ENCODE measurements around the gene CHAF1A.

CHAF1A gene

GRCh38 chr19:4457654-4458395 is 55.4 kb downstream of the CHAF1A start, which contains the start of gene UBXN6:
UBXN6 (minus strand) TSS chr19:4457794; CDS start chr19:4457697, 97 bp downstream.
- DNase-seq, result peak; percentile 98

GRCh38 chr19:4464815-4465581 is 62.6 kb downstream of the CHAF1A start:
- no peak for DNase-seq

DNA sequence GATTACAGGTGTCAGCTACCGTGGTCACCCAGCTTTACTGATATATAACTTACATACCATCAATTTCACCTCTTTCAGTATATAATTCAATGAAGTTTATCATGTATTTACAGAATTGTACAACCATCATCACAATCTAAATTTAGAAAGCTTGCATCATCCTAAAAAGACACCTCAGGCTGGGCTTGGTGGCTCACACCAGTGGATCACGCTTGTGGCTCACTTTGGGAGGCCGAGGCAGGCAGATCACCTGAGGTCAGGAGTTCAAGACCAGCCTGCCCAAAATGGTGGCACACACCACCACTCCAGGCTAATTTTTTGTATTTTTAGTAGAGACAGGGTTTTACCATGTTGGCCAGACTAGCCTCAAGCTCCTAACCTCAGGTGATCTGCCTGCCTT is 65.4 kb downstream of the CHAF1A start:
- DNase-seq, result no peak

- DNase-seq, result peak; percentile 98
Observed at GRCh38 chr19:4471403-4472173, 69.1 kb downstream of the CHAF1A start.

DNA sequence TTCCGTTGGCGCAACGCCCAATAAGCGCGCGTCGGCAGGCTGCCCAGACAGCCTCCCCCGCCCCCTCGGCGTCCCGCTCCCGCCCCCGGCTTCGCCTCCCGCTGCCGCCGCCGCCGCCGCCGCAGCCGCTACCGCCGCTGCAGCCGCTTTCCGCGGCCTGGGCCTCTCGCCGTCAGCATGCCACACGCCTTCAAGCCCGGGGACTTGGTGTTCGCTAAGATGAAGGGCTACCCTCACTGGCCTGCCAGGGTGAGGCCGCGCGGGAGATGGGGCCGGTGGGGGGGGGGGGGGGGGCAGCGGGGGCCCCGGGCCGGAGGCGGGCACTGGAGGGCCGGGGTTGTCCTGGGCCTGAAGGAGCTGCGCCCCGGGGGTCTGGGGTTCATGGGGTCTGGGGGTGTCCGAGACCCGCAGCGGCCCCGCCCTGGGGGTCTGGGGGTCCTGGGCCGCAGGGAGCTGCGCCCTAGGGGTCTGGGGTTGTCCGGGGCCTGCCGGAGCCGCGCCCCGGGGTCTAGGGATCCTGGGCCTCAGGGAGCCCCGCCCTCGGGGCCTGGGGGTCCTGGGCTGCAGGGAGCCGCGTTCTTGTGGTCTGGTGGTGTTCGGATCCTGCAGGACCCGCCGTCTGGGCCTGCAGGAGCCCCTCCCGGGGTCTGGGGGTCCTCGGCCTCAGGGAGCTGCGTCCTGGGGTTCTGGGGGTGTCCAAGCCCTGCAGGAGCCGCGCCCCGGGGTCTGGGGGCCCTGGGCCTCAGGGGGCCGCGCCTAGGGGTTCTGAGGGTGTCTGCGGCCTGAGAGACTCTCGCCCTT is 69.9 kb downstream of the CHAF1A start, which contains the start of gene HDGFL2:
Gene HDGFL2 (plus strand): TSS at position 124 of the 801 bp plus-strand sequence. CDS start 54 bp downstream, at position 178.
- DNase-seq, result no peak

- no peak for DNase-seq
Observed at GRCh38 chr19:4473011-4473762, 70.7 kb downstream of the CHAF1A start.

GRCh38 chr19:4473763-4474513 is 71.5 kb downstream of the CHAF1A start:
- DNase-seq, result no peak

- DNase-seq, result no peak
Observed at GRCh38 chr19:4474514-4475022, 72.1 kb downstream of the CHAF1A start.

- DNase-seq, result no peak
Observed at GRCh38 chr19:4477034-4477801, 74.8 kb downstream of the CHAF1A start.

DNA sequence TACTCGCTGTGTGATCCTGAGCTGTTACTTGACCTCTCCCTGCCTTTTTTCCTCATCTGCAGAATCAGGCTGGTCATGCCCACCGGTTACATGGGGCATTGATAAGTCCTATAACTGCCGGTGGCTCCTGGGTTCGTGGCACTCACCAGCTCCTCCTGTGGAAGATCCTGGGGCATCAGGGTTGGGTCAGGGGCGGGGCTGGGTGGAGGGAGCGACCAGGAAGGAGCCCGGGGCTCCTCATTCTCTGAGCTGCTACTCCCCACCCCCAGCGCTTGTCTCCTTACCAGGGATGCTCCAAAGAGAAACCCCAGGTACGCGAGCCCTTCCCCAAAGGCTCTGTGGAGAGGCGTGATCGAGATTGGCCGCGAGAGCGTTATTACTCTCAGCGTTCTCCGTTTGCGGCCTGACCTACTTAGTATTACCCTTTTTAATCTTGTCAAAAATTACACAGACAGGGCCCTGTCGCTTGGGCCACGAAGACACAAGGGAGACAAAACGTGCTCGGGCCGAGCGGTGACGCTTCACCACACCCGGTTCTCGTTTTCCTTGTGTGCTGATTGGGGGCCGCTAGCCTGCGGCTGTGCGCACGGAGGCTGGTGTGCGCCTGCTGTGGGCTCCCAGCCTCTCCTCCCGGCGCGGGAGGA is 80.4 kb downstream of the CHAF1A start:
- DNase-seq, result no peak

DNA sequence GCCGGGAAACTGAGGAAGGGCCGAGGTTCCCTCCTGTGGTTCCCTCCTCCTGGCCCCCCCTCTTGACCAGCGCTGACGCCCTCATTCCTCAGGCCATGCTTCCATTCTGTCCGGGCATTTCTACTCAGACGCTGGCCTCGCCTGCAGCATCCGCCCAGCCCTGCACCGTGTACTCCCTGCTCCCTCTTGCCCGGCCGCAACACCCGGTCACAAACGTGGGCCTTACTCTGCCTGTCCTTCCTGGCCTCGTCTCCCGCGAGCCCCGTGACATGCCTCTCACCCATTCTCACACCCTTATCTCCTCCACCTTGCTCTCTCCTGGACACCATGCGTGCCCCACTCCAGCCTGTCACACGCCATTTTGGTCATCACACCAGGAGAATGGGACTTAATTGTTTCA is 80.9 kb downstream of the CHAF1A start:
- DNase-seq, result no peak

- DNase-seq, result no peak
Observed at GRCh38 chr19:4487572-4487971, 85.1 kb downstream of the CHAF1A start.

DNA sequence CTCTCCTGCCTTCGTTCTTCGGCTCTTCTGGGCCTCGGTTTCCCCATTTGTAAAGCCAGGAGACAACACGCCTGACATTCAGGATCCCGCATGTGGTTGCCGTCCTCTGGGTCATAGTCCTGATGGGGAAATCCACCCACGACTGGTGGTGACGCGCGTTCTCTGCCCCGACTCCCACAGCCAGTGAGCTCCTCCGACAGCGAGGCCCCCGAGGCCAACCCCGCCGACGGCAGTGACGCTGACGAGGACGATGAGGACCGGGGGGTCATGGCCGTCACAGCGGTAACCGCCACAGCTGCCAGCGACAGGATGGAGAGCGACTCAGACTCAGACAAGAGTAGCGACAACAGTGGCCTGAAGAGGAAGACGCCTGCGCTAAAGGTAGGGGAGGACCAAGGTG is 86.1 kb downstream of the CHAF1A start:
- no peak for DNase-seq

DNA sequence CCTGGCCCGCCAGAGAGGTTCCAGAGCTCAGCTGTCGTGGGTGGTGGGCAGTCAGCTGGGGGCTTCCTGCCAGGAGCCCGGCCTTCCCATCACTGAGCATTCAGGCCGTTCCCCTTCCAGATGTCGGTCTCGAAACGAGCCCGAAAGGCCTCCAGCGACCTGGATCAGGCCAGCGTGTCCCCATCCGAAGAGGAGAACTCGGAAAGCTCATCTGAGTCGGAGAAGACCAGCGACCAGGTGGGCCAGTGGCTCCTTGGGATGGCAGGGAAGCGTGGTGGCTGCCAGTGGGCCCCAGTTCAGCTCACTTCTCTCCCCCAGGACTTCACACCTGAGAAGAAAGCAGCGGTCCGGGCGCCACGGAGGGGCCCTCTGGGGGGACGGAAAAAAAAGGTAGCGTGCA is 89.0 kb downstream of the CHAF1A start:
- no peak for DNase-seq

- DNase-seq, result no peak
Observed at GRCh38 chr19:4492337-4493103, 90.1 kb downstream of the CHAF1A start.

Data from stimulated activated CD4-positive, alpha-beta T cell treated with anti-CD3 and anti-CD28 coated beads, Interleukin-4, amount 100 ng/mL, for 24 hours (primary cell).